ENCODE measurements around the gene POLA1. TPM values are rescaled to one million over a fixed set of nuclear protein-coding genes. Genes with fewer than 3 reads are reported as not detected.
A peak's percentile ranks its signal among the peaks of the same experiment; 100 is the strongest.
"Not testable (repeated sequence)": the region's sequence is repeated elsewhere in the genome, so short reads cannot be mapped to it uniquely, and the experiment has no call there.

POLA1 gene
- total RNA-seq, 4 donors from 2014 or later: 1.2 to 9.1 (median 5.4) TPM

- no peaks in the 10 kb centered on the region for H3K27me3 ChIP-seq
- TF ChIP-seq POLR2AphosphoS5 (IDR thresholded peaks at IDR 0.05) (no peak), EP300 (IDR thresholded peaks at IDR 0.05; ENCODE audit: low read depth) (no peak)
- peaks cover 0 to 3% (median 0%) of the 10 kb centered on the region in 4 donors for H3K4me1 ChIP-seq
- intact Hi-C loops (cut with DNase I; ENCODE audit: low total_unique reads): no loop called here
- no peaks in the 10 kb centered on the region for H3K9me3 ChIP-seq
- H3K4me3 ChIP-seq: peak within 1 kb of the TSS in 2 of 4 donors; percentile 6 to 31
- WGBS, 2 donors (ENCODE audit: low coverage in 1 of 2): 35% methylated on average over 24 of the region's 24 CpGs; no CpG with 5 or more reads in 1 of the 2 donors
- H3K36me3 ChIP-seq: no peaks in the 10 kb centered on the region
- DNase-seq: peak; percentile 40
- in situ Hi-C loops (cut with MboI; ENCODE audit: low pct_ligation_motif_present in 1 of 4, low pct_unique_long_range_greater_than_20kb in 1 of 4, low sequenced_read_pairs in 3 of 4): no loop called here
- H3K27ac ChIP-seq: peak within 1 kb of the TSS in 2 of 4 donors; percentile 8 to 28
Measured at GRCh38 chrX:24647257-24648058, 46.3 kb upstream of the POLA1 start, which contains the start of gene PCYT1B. PCYT1B (minus strand) TSS chrX:24647347; CDS start chrX:24647105, 242 bp downstream.

- Histone ChIP-seq H3K36me3 (no peaks in the 10 kb centered on the region), H3K27ac (no peak overlapping the region), H3K27me3 (no peaks in the 10 kb centered on the region), H3K4me3 (no peak overlapping the region), H3K9me3 (no peaks in the 10 kb centered on the region), H3K4me1 (peaks cover 0 to 3% (median 0%) of the 10 kb centered on the region in 4 donors)
- in situ Hi-C loops (cut with MboI; ENCODE audit: low pct_ligation_motif_present in 1 of 4, low pct_unique_long_range_greater_than_20kb in 1 of 4, low sequenced_read_pairs in 3 of 4): no loop called here
- WGBS, 2 donors (ENCODE audit: low coverage in 1 of 2): 75% methylated on average over 6 of the region's 6 CpGs; no CpG with 5 or more reads in 1 of the 2 donors
- TF ChIP-seq POLR2AphosphoS5 (IDR thresholded peaks at IDR 0.05): no peak
- no peak for TF ChIP-seq CTCF (IDR thresholded peaks at IDR 0.05)
- TF ChIP-seq EP300 (IDR thresholded peaks at IDR 0.05; ENCODE audit: low read depth): no peak
- no peak for TF ChIP-seq POLR2A (IDR thresholded peaks at IDR 0.05)
- intact Hi-C loops (cut with DNase I; ENCODE audit: low total_unique reads): no loop called here
- DNase-seq: no peak
Measured at GRCh38 chrX:24648495-24648894, 45.2 kb upstream of the POLA1 start.

GRCh38 chrX:24651783-24652182 lies 41.9 kb upstream of the POLA1 start:
- no peak for TF ChIP-seq POLR2A (IDR thresholded peaks at IDR 0.05)
- TF ChIP-seq EP300 (IDR thresholded peaks at IDR 0.05; ENCODE audit: low read depth): no peak
- TF ChIP-seq POLR2AphosphoS5 (IDR thresholded peaks at IDR 0.05): no peak
- TF ChIP-seq CTCF (IDR thresholded peaks at IDR 0.05): no peak
- no peak for DNase-seq
- Histone ChIP-seq H3K27ac (no peak overlapping the region), H3K4me3 (no peak overlapping the region), H3K9me3 (no peaks in the 10 kb centered on the region), H3K36me3 (no peaks in the 10 kb centered on the region), H3K4me1 (peaks cover 0 to 3% (median 0%) of the 10 kb centered on the region in 4 donors), H3K27me3 (no peaks in the 10 kb centered on the region)
- in situ Hi-C loops (cut with MboI; ENCODE audit: low pct_ligation_motif_present in 1 of 4, low pct_unique_long_range_greater_than_20kb in 1 of 4, low sequenced_read_pairs in 3 of 4) (no loop called here), intact Hi-C loops (cut with DNase I; ENCODE audit: low total_unique reads) (no loop called here)
- 76% methylated on average over 2 of the region's 2 CpGs; no CpG with 5 or more reads in 1 of the 2 donors for WGBS, 2 donors (ENCODE audit: low coverage in 1 of 2)

DNA sequence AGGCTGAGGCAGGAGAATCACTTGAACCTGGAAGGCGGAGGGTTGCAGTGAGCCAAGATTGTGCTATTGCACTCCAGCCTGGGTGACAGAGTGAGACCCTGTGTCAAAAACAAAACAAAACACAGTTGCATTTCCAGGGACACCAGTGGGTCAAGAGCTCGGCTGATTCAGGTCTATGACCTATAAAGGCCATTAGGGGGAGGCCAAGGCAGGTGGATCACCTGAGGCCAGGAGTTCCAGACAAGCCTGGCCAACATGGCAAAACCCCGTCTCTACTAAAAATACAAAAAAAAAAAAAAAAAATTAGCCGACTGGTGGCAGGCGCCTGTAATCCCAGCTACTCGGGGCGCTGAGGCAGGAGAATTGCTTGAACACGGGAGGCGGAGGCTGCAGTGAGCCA lies 38.0 kb upstream of the POLA1 start:
- H3K4me1 ChIP-seq; H3K4me3 ChIP-seq; H3K27me3 ChIP-seq; in situ Hi-C loops (cut with MboI; ENCODE audit: low pct_ligation_motif_present in 1 of 4, low pct_unique_long_range_greater_than_20kb in 1 of 4, low sequenced_read_pairs in 3 of 4); H3K36me3 ChIP-seq; intact Hi-C loops (cut with DNase I; ENCODE audit: low total_unique reads); DNase-seq; H3K27ac ChIP-seq; H3K9me3 ChIP-seq: not testable (repeated sequence)
- WGBS, 2 donors (ENCODE audit: low coverage in 1 of 2): 80% methylated on average over 9 of the region's 9 CpGs; no CpG with 5 or more reads in 1 of the 2 donors

DNA sequence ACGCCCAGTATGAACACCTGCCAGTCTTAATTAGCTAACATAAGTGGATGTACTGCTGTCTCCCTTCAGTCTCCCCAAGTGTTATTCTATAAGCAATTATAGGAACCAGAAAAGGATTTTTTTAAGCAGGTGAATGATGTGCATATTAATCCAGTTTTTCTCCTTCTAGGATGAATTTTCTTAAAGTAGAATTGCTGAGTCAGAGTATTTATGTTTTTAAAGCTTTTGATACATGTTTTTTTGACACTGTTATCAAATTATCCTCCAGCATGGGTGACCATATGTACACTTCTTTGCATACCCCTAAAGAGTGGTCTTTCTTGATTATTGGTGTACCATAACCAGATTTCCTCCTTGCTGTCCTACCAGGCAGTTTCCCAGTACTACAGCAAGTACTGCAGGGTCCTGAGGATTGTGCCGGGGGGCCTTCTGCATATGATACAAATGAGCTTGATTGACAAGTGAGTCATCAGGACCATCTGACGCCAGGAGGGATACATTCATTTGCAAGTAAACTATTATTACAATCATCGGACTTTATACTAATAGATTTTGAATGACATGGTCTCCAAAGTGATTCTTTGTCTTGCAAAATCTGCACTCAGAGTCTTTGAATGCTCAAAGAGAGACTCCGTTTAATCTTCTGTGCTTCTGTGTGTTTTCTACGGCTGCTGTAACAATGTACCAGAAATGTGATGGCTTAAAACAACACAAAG lies 35.9 kb upstream of the POLA1 start:
- in situ Hi-C loops (cut with MboI; ENCODE audit: low pct_ligation_motif_present in 1 of 4, low pct_unique_long_range_greater_than_20kb in 1 of 4, low sequenced_read_pairs in 3 of 4) (no loop called here), intact Hi-C loops (cut with DNase I; ENCODE audit: low total_unique reads) (no loop called here)
- TF ChIP-seq CTCF (IDR thresholded peaks at IDR 0.05): no peak
- no peak for TF ChIP-seq POLR2A (IDR thresholded peaks at IDR 0.05)
- TF ChIP-seq POLR2AphosphoS5 (IDR thresholded peaks at IDR 0.05): no peak
- TF ChIP-seq EP300 (IDR thresholded peaks at IDR 0.05; ENCODE audit: low read depth): no peak
- WGBS, 2 donors (ENCODE audit: low coverage in 1 of 2): 64 to 72% methylated on average over 3 to 6 of the region's 6 CpGs
- H3K4me3 ChIP-seq: no peak overlapping the region
- no peaks in the 10 kb centered on the region for H3K27me3 ChIP-seq
- no peaks in the 10 kb centered on the region for H3K9me3 ChIP-seq
- no peaks in the 10 kb centered on the region for H3K4me1 ChIP-seq
- H3K27ac ChIP-seq: no peak overlapping the region
- no peak for DNase-seq
- no peaks in the 10 kb centered on the region for H3K36me3 ChIP-seq

Measured in transverse colon (tissue), 4 donors.